NCI-H345 treated with DMSO at 0.1 percent for 48 hours (cell line): ENCODE results near the gene APBB3.
"Not testable (repeated sequence)": the region's sequence is repeated elsewhere in the genome, so short reads cannot be mapped to it uniquely, and the experiment has no call there.

Source experiments
- DNase-seq: peaks from one replicate; lab custom pipeline; 2025; ENCODE audit not compliant: unreplicated experiment; lab: John Stamatoyannopoulos, UW

The APBB3 gene

GRCh38 chr5:140564196-140565023, at the start of gene APBB3, which contains the start of gene SLC35A4:
APBB3 (minus strand) TSS chr5:140564598; CDS start chr5:140564245, 353 bp downstream.
SLC35A4 (plus strand) TSS chr5:140564828; CDS start chr5:140567170, 2,342 bp downstream.
- DNase-seq: peak; percentile 97

GRCh38 chr5:140611020-140611521, 46.7 kb upstream of the APBB3 start:
- DNase-seq: no peak

- DNase-seq: no peak
Observed at GRCh38 chr5:140609126-140609525, 44.7 kb upstream of the APBB3 start.

DNA sequence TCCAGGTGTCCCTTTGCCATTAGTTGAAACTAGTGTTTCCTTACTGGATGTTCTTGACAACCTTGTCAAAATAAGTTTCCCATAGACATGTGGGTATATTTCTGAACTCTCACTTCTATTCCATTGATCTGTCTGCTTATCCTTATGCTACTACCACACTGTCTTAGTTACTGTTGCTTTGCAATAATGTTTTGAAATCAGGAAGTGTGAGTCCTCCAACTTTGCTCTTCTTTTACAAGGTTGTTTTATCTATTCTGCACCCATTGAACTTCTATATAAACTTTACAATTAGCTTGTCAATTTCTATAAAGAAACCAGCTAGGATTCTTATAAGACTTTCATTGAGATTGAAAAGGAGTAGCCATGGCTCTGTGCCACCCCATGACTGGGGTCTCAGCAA, 44.3 kb upstream of the APBB3 start:
- DNase-seq: no peak

GRCh38 chr5:140607031-140607430, 42.6 kb upstream of the APBB3 start:
- no peak for DNase-seq

DNA sequence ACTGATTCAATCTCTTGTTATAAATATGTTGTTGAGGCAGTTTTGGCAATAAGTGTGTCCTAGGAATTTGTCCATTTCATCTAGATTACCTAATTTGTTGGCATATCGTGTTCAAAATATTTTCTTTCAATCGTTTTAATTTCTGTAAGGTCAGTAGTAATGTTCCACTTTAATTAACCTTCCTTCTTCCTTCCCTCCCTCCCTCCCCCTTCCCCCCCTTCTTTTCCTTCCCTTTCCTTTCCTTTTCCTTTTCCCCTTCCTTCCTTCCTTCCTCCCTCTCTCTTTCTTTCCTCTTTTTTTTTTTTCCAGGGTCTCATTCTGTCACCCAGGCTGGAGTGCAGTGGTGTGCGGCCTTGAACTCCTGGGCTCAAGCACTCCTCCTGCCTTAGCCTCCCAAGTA, 41.5 kb upstream of the APBB3 start:
- no peak for DNase-seq

DNA sequence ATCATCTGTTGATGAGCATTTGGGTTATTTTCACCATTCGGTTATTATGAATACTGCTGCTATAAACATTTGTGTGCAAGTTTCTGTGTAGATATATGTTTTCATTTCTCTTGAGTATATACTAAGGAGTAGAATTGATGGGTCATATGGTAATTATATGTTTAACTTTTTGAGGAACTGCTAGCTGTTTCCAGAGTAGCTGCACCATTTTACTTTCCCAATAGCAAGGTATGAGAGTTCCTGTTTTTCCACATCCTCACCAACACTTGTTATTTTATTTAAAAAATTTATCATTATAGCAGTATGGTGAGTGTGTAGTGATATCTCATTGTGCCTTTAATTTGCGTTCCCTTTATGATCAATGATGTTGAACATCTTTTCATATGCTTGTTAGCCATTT, 39.3 kb upstream of the APBB3 start:
- no peak for DNase-seq

DNA sequence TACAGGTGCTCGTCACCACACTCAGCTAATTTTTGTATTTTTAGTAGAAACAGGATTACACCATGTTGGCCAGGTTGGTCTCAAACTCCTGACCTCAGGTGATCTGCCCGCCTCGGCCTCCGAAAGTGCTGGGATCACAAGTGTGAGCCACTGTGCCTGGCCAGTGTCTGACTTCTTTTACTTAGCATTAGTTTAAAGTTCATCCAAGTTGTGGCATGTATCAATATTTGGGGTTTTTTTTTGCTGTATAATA, 39.0 kb upstream of the APBB3 start:
- not testable (repeated sequence) for DNase-seq

GRCh38 chr5:140602147-140602546, 37.7 kb upstream of the APBB3 start:
- no peak for DNase-seq

- no peak for DNase-seq
Observed at GRCh38 chr5:140600096-140600495, 35.7 kb upstream of the APBB3 start.

GRCh38 chr5:140598836-140599235, 34.4 kb upstream of the APBB3 start:
- DNase-seq: no peak

DNA sequence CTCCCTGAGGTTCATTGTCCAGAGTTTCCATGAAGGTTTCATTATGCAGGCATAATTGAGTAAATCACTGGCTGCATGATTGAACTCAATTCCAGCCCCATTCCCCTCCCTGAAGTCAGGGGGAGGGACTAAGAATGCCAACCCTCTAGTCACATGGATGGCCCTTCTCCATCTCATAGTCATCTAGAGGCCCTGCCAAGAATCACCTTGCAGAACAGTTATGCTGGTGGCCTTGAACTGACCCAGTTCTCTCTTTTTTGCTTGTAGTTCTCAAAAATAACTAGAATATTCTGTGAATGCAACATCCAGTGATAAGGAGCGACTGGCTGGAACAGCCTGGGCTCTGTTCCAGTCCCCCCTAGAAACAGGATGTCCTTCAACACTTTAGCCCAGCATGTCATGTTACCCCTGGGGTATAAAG, 31.9 kb upstream of the APBB3 start:
- DNase-seq: no peak

DNA sequence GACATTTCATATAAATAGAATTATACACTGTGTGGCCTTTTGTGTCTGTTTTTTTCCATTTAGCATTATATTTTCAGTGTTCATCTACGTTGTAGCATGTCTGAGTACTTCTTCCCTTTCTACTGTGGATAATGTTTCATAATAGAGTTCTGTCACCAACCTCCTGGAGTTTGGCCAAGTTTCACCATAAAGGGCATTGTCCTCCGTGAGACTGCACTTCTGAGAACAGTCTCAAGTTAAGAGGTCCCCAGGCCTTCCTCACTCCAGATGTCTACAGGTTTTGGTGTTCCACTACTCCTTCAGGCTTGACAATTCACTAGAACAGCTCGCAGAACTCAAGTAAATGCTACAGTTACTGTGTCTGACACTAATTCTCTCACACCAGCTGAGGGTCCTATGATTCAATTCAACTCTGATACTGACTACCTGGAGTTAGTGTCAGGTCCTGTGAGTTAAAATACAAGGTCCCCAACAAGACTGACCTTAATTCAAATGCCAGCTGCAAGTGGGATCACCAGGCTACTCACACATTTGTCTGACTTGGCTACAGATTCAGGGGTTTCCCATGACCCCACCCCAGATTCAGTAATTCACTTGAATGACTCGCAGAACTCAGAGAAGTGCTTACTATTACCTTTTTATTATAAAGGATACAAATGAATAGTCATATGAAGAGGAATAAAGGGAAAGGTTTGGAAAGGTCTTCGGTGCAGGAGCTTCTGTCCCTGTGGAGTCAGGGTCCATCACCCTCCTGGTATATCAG, 31.3 kb upstream of the APBB3 start:
- peak; percentile 1 for DNase-seq

GRCh38 chr5:140594169-140594568, 29.8 kb upstream of the APBB3 start:
- no peak for DNase-seq

GRCh38 chr5:140593070-140593469, 28.7 kb upstream of the APBB3 start:
- DNase-seq: not testable (repeated sequence)

GRCh38 chr5:140591747-140592372, 27.5 kb upstream of the APBB3 start:
- no peak for DNase-seq

GRCh38 chr5:140590861-140591260, 26.5 kb upstream of the APBB3 start:
- DNase-seq: no peak

GRCh38 chr5:140588311-140589070, 24.1 kb upstream of the APBB3 start:
- no peak for DNase-seq

DNA sequence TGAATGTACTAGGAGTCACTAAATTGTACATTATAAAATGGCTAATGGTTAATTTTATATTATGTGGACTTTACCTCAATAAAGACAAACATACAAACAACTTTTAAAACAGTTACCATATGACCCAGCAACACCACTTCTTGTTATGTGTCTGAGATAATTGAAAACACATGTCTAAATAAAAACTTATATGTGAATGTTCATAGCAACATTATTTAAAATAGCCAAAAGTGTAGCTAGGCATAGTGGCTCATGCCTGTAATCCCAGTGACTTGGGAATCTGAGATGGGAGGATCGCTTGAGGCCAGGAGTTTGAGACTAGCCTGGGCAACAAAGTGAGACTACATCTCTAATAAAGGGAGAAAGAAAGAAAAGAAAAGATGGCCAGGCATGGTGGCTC, 23.1 kb upstream of the APBB3 start:
- DNase-seq: no peak

- not testable (repeated sequence) for DNase-seq
Observed at GRCh38 chr5:140579188-140579747, 14.9 kb upstream of the APBB3 start.

GRCh38 chr5:140576776-140577201, 12.4 kb upstream of the APBB3 start:
- DNase-seq: no peak
